ENCODE measurements around the gene MFSD6. TPM values are rescaled to one million over a fixed set of nuclear protein-coding genes. Genes with fewer than 3 reads are reported as not detected.

MFSD6 gene
- total and polyA plus RNA-seq, 2 of the 8 experiments (the other 6 are each of a cell fraction or from before 2014, with no cell fraction given) = 1.8 to 5.1 TPM

GRCh38 chr2:190446193-190446592, 38.0 kb downstream of the MFSD6 start (continued):
- TF ChIP-seq CHD7 (IDR thresholded peaks at IDR 0.05; ENCODE audit: insufficient replicate concordance, low read length) (no peak), HDAC2 (IDR thresholded peaks at IDR 0.05; ENCODE audit: borderline replicate concordance in 1 of 2, low read depth in 2 of 2, low read length in 2 of 2) (no peak), TAF1 (IDR thresholded peaks at IDR 0.05; ENCODE audit: low read depth, low read length) (no peak), CBX8 (IDR thresholded peaks at IDR 0.05; ENCODE audit: borderline replicate concordance, low read depth, low read length) (no peak), GTF2F1 (IDR thresholded peaks at IDR 0.05; ENCODE audit: borderline replicate concordance, low read depth, low read length) (no peak), TAF7 (optimal IDR thresholded peaks at IDR 0.05; ENCODE audit: borderline replicate concordance, low read depth, low read length) (no peak), EGR1 (IDR thresholded peaks at IDR 0.05; ENCODE audit: borderline replicate concordance, low read depth, low read length) (no peak), SP2 (IDR thresholded peaks at IDR 0.05; ENCODE audit: low read length) (no peak), FOSL1 (IDR thresholded peaks at IDR 0.05; ENCODE audit: insufficient read depth, low read depth, low read length) (no peak)
